OCI-LY1 (cell line): ENCODE results near the gene PPARD.

Source experiments
- H2AFZ ChIP-seq: fragments of 200-600 bp; sonication (generic), shearing (Covaris generic); 2 replicates; pipeline ENCODE4 v1.6.0; 2014; ENCODE audit warnings: antibody characterized with exemption, mild to moderate bottlenecking, low read length
- H3F3A ChIP-seq: fragments of 200-600 bp; sonication (generic), shearing (Covaris generic); 2 replicates; pipeline ENCODE4 v1.6.0; 2014; ENCODE audit warnings: mild to moderate bottlenecking, antibody characterized with exemption, low read length, moderate library complexity; ENCODE audit not compliant: insufficient read depth
- H3K27ac ChIP-seq: fragments of 200-600 bp; sonication (generic); 2 replicates; pipeline ENCODE4 v1.5.1; 2014; ENCODE audit warnings: low read length, mixed run types, mild to moderate bottlenecking, low read depth; ENCODE audit not compliant: poor library complexity, severe bottlenecking
- H3K27me3 ChIP-seq: fragments of 200-600 bp; sonication (generic); 2 replicates; pipeline ENCODE4 v1.6.0; 2014; ENCODE audit warnings: antibody characterized with exemption, mild to moderate bottlenecking, low read length, moderate library complexity; ENCODE audit not compliant: insufficient read depth
- H3K36me3 ChIP-seq: fragments of 200-600 bp; sonication (generic); 2 replicates; pipeline ENCODE4 v1.6.1; 2014; ENCODE audit warnings: mild to moderate bottlenecking, antibody characterized with exemption, low read length, moderate library complexity, mixed read lengths; ENCODE audit not compliant: insufficient read depth
- H3K4me1 ChIP-seq: fragments of 200-600 bp; sonication (generic); 2 replicates; pipeline ENCODE4 v1.5.1; 2014; ENCODE audit warnings: mild to moderate bottlenecking, low read length, moderate library complexity; ENCODE audit not compliant: insufficient read depth, severe bottlenecking
- H3K4me2 ChIP-seq: fragments of 200-600 bp; sonication (generic), shearing (Covaris generic); 2 replicates; pipeline ENCODE4 v1.6.1; 2014; ENCODE audit warnings: low read length
- H3K4me3 ChIP-seq: fragments of 200-600 bp; sonication (generic); 2 replicates; pipeline ENCODE4 v1.5.1; 2014; ENCODE audit warnings: low read length, low read depth, mild to moderate bottlenecking, mixed read lengths; ENCODE audit not compliant: poor library complexity, severe bottlenecking
- H3K79me2 ChIP-seq: fragments of 200-600 bp; shearing (Covaris generic); 2 replicates; pipeline ENCODE4 v1.6.1; 2016; ENCODE audit warnings: mixed run types, low read length, mixed read lengths; ENCODE audit not compliant: insufficient read depth
- H3K9ac ChIP-seq: fragments of 200-600 bp; sonication (generic), shearing (Covaris generic); 2 replicates; pipeline ENCODE4 v1.6.1; 2014; ENCODE audit warnings: mild to moderate bottlenecking, low read length, mixed read lengths
- H3K9me2 ChIP-seq: fragments of 200-600 bp; sonication (generic), shearing (Covaris generic); 2 replicates; pipeline ENCODE4 v1.6.1; 2014; ENCODE audit warnings: low read depth, mild to moderate bottlenecking, low read length, mixed read lengths
- H3K9me3 ChIP-seq: fragments of 200-600 bp; shearing (Covaris generic); 2 replicates; pipeline ENCODE4 v1.6.1; 2014; ENCODE audit warnings: low read length, mixed read lengths
- H4K20me1 ChIP-seq: fragments of 200-600 bp; sonication (generic), shearing (Covaris generic); 2 replicates; pipeline ENCODE4 v1.6.0; 2016; ENCODE audit warnings: mild to moderate bottlenecking, low read length; ENCODE audit not compliant: insufficient read depth
- CTCF ChIP-seq: fragments of 200-600 bp; sonication (generic), shearing (Covaris generic); IDR thresholded peaks from 2 replicates; pipeline ENCODE4 v1.5.1; 2017; ENCODE audit warnings: mild to moderate bottlenecking, antibody characterized with exemption, low read length, moderate library complexity, mixed read lengths
- EZH2 ChIP-seq: fragments of 200-600 bp; sonication (generic), shearing (Covaris generic); IDR thresholded peaks from 2 replicates; pipeline ENCODE4 v1.8.0; 2017; ENCODE audit warnings: borderline replicate concordance, mixed run types, mild to moderate bottlenecking, antibody characterized with exemption, low read length, moderate library complexity, mixed read lengths

The PPARD gene

GRCh38 chr6:35412102-35412501, 69.7 kb downstream of the PPARD start:
- no peaks in the 10 kb centered on the region for H3K36me3 ChIP-seq

GRCh38 chr6:35413911-35414310, 71.6 kb downstream of the PPARD start:
- no peak overlapping the region for H3K4me3 ChIP-seq
- no peak overlapping the region for H3K9ac ChIP-seq
- no peaks in the 10 kb centered on the region for H3F3A ChIP-seq
- no peak overlapping the region for H3K4me2 ChIP-seq
- H3K9me2 ChIP-seq, result no peaks in the 10 kb centered on the region
- H3K27ac ChIP-seq, result no peak overlapping the region
- no peaks in the 10 kb centered on the region for H3K36me3 ChIP-seq
- no peaks in the 10 kb centered on the region for H3K27me3 ChIP-seq
- H3K79me2 ChIP-seq, result no peaks in the 10 kb centered on the region
- no peaks in the 10 kb centered on the region for H4K20me1 ChIP-seq
- H3K9me3 ChIP-seq, result no peaks in the 10 kb centered on the region
- no peak overlapping the region for H2AFZ ChIP-seq
- TF ChIP-seq CTCF (no peak), EZH2 (no peak)
- peaks cover 14% of the 10 kb centered on the region for H3K4me1 ChIP-seq

More at GRCh38 chr6:35412102-35412501, 69.7 kb downstream of the PPARD start:
- no peak overlapping the region for H3K9ac ChIP-seq
- TF ChIP-seq EZH2 (no peak), CTCF (no peak)
- no peak overlapping the region for H3K4me2 ChIP-seq
- H3K9me2 ChIP-seq, result no peaks in the 10 kb centered on the region
- no peak overlapping the region for H3K27ac ChIP-seq
- no peaks in the 10 kb centered on the region for H3F3A ChIP-seq
- H2AFZ ChIP-seq, result no peak overlapping the region
- no peaks in the 10 kb centered on the region for H4K20me1 ChIP-seq
- H3K4me3 ChIP-seq, result no peak overlapping the region
- H3K9me3 ChIP-seq, result no peaks in the 10 kb centered on the region
- H3K4me1 ChIP-seq, result peaks cover 5% of the 10 kb centered on the region
- 0 out of 2 replicates have a peak, but pooled peaks cover 2% of the 10 kb centered on the region for H3K27me3 ChIP-seq
- no peaks in the 10 kb centered on the region for H3K79me2 ChIP-seq

DNA sequence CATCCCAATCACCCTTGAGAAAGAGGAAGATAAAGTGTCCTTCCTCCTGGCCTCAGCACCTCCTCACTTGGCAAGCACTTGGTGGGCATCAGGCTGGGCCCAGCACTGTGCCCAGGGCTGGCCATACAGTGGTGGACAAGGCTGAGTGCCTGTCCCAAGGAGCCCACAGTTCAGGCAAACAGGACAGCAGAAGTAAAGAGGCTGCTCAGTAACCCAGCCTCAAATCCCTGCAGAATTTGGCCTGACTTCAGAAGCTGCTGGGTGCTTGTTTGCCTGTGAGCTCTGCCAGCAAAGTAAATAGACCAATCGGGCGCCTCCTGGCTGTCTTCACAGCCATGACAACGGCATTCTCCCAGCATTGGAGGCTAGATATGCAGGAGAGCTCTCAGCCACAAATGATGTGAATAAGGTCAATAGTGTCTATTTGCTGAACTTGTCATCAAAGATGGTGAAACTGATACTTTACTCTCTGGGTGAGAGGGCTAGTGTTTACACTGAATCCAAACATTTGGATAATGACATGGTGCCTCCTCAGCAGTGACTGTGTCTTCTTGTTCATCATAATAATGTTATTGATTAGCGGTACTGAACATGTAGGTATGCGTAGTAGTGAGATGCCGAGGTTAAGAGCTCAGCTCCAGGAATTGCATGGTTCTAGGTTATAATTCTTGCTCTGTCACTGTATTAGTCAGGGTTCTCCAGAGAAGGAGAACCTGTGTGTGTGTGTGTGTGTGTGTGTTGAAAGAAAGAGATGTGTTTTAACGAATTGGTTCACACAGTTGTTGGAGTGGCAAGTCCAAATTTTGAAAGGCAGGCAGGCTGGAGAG, 72.9 kb downstream of the PPARD start:
- Histone ChIP-seq H3K9ac (no peak overlapping the region), H4K20me1 (no peaks in the 10 kb centered on the region)

More for the DNA sequence above, 72.9 kb downstream of the PPARD start:
- Histone ChIP-seq H3K4me2 (no peak overlapping the region), H3K79me2 (no peaks in the 10 kb centered on the region), H3K4me1 (peaks cover 23% of the 10 kb centered on the region), H3F3A (no peaks in the 10 kb centered on the region), H2AFZ (no peak overlapping the region), H3K4me3 (no peak overlapping the region), H3K36me3 (no peaks in the 10 kb centered on the region), H3K9me2 (no peaks in the 10 kb centered on the region), H3K27me3 (no peaks in the 10 kb centered on the region), H3K27ac (no peak overlapping the region), H3K9me3 (no peaks in the 10 kb centered on the region)
- TF ChIP-seq CTCF (peak; percentile 77), EZH2 (no peak)
